NK-92 (cell line): ENCODE results near the gene TP53BP2.
"Not testable (repeated sequence)": the region's sequence is repeated elsewhere in the genome, so short reads cannot be mapped to it uniquely, and the experiment has no call there.

Experiments used
- DNase-seq: peaks from one replicate; lab custom pipeline; 2025; ENCODE audit not compliant: unreplicated experiment; lab: John Stamatoyannopoulos, UW

TP53BP2 gene

GRCh38 chr1:223745731-223746130, 100.0 kb downstream of the TP53BP2 start:
- DNase-seq, result no peak

- DNase-seq, result no peak
These were observed 102.8 kb downstream of the TP53BP2 start for GRCh38 chr1:223742856-223743517.

GRCh38 chr1:223741861-223742260, 103.9 kb downstream of the TP53BP2 start:
- DNase-seq, result no peak

- DNase-seq, result not testable (repeated sequence)
These were observed 105.6 kb downstream of the TP53BP2 start for GRCh38 chr1:223740038-223740736.

GRCh38 chr1:223739366-223740037, 106.2 kb downstream of the TP53BP2 start:
- DNase-seq, result no peak

- DNase-seq, result no peak
These were observed 107.0 kb downstream of the TP53BP2 start for GRCh38 chr1:223738465-223739365.

- DNase-seq, result no peak
These were observed 108.4 kb downstream of the TP53BP2 start for GRCh38 chr1:223737342-223737741.

GRCh38 chr1:223736638-223737037, 109.1 kb downstream of the TP53BP2 start:
- DNase-seq, result not testable (repeated sequence)

GRCh38 chr1:223733898-223734852, 111.6 kb downstream of the TP53BP2 start:
- DNase-seq, result no peak

- no peak for DNase-seq
These were observed 112.6 kb downstream of the TP53BP2 start for GRCh38 chr1:223732993-223733798.

GRCh38 chr1:223731133-223731770, 114.5 kb downstream of the TP53BP2 start:
- DNase-seq, result no peak

GRCh38 chr1:223730479-223731132, 115.1 kb downstream of the TP53BP2 start:
- DNase-seq, result no peak

- DNase-seq, result no peak
These were observed 115.8 kb downstream of the TP53BP2 start for GRCh38 chr1:223729906-223730305.
